Measurements from ENCODE around the gene SMYD3.

The SMYD3 gene

GRCh38 chr1:245875581-245876261, 631.4 kb downstream of the SMYD3 start:
- no peaks in the 10 kb centered on the region for H3K36me3 ChIP-seq (ENCODE audit: control insufficient read depth in 1 of 2, insufficient read depth in 2 of 2, low read depth in 1 of 2, low read length in 2 of 2)
- H3K4me3 ChIP-seq (ENCODE audit: insufficient read depth in 1 of 2, low read depth in 1 of 2, low read length in 2 of 2) = no peak overlapping the region
- peaks cover 9% of the 10 kb centered on the region for H3K4me1 ChIP-seq (ENCODE audit: control insufficient read depth, insufficient read depth, low read depth, low read length)
- H2BK12ac ChIP-seq (ENCODE audit: low read length in 2 of 2) = peak overlapping the region; percentile 67 to 80
- H2BK5ac ChIP-seq (ENCODE audit: low read depth, low read length, poor library complexity, severe bottlenecking) = no peak overlapping the region
- H3K27ac ChIP-seq (ENCODE audit: low read length, poor library complexity, severe bottlenecking) = no peak overlapping the region
- peak overlapping the region; percentile 7 for H4K8ac ChIP-seq (ENCODE audit: low read length)
- no CpG with 5 or more reads among the region's 4 CpGs for WGBS
- H2BK15ac ChIP-seq (ENCODE audit: low read depth, poor library complexity, severe bottlenecking) = no peak overlapping the region
- H3K9me3 ChIP-seq (ENCODE audit: control insufficient read depth, low read length) = no peaks in the 10 kb centered on the region
- H3K4ac ChIP-seq (ENCODE audit: low read depth in 1 of 2, low read length in 2 of 2) = peak overlapping the region; percentile 69 to 84
- no peak overlapping the region for H4K91ac ChIP-seq (ENCODE audit: low read length)
- no peak overlapping the region for H3K23ac ChIP-seq (ENCODE audit: low read length in 2 of 2)
- peak overlapping the region; percentile 0 for H3K9ac ChIP-seq (ENCODE audit: low read length)
- DNase-seq = peak; percentile 20
- H2BK120ac ChIP-seq (ENCODE audit: low read depth, low read length) = peak overlapping the region; percentile 29
- H2AK5ac ChIP-seq (ENCODE audit: low read length, severe bottlenecking) = no peak overlapping the region
- no peaks in the 10 kb centered on the region for H3K79me1 ChIP-seq (replicated peaks; ENCODE audit: low read length, poor library complexity, severe bottlenecking)
- H3K18ac ChIP-seq (ENCODE audit: low read depth in 1 of 2, low read length in 2 of 2) = peak overlapping the region; percentile 22 to 72
- no peak overlapping the region for H2AFZ ChIP-seq (ENCODE audit: low read depth, low read length)
- H3K27me3 ChIP-seq (ENCODE audit: control insufficient read depth in 1 of 2, insufficient read depth in 1 of 2, low read length in 2 of 2) = no peaks in the 10 kb centered on the region
- no peak overlapping the region for H3K4me2 ChIP-seq (ENCODE audit: low read length, poor library complexity, severe bottlenecking)
- no peak overlapping the region for H3K14ac ChIP-seq (ENCODE audit: low read length in 2 of 2)

DNA sequence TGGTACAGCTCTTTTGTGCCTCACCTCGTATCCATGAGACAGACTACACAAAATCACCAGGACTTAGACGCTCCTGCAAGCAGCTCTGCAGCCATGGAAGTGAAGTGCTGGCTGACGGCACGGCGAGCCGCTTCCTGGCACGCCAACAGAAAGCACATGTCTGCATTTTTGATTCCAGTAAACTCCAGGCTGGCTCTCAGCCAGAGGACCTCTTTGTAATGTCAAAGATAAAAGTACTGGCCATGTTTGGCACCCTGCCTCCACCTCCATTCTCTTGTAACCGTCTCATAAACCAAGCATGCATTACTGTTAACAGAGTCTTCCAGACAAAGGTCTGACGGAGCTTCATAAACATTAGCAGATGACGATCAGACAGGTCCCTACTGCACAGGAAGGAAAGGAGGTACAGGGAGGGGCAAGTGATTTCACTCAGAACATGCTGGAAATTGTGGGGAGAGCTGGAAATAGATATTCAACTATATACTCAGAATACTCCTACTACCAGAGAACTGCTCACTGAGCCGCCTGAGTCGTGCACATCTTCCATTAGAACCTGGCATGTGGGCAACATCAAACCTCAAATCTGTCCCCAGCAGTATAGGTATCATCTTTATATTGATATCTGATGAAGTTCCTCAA, 632.0 kb downstream of the SMYD3 start:
- Histone ChIP-seq H3K27ac (ENCODE audit: low read length, poor library complexity, severe bottlenecking) (peak overlapping the region; percentile 46), H3K36me3 (ENCODE audit: control insufficient read depth in 1 of 2, insufficient read depth in 2 of 2, low read depth in 1 of 2, low read length in 2 of 2) (no peaks in the 10 kb centered on the region), H2BK12ac (ENCODE audit: low read length in 2 of 2) (peak overlapping the region in 1 of 2 experiments; percentile 26), H4K8ac (ENCODE audit: low read length) (no peak overlapping the region), H3K4me1 (ENCODE audit: control insufficient read depth, insufficient read depth, low read depth, low read length) (peaks cover 8% of the 10 kb centered on the region), H2BK5ac (ENCODE audit: low read depth, low read length, poor library complexity, severe bottlenecking) (no peak overlapping the region), H2AK5ac (ENCODE audit: low read length, severe bottlenecking) (no peak overlapping the region), H3K18ac (ENCODE audit: low read depth in 1 of 2, low read length in 2 of 2) (peak overlapping the region; percentile 50 to 57), H3K9me3 (ENCODE audit: control insufficient read depth, low read length) (no peaks in the 10 kb centered on the region), H2BK15ac (ENCODE audit: low read depth, poor library complexity, severe bottlenecking) (no peak overlapping the region), H3K23ac (ENCODE audit: low read length in 2 of 2) (no peak overlapping the region), H3K27me3 (ENCODE audit: control insufficient read depth in 1 of 2, insufficient read depth in 1 of 2, low read length in 2 of 2) (no peaks in the 10 kb centered on the region), H3K9ac (ENCODE audit: low read length) (peak overlapping the region; percentile 14), H2BK120ac (ENCODE audit: low read depth, low read length) (peak overlapping the region; percentile 83), H4K91ac (ENCODE audit: low read length) (peak overlapping the region; percentile 71), H3K4me2 (ENCODE audit: low read length, poor library complexity, severe bottlenecking) (no peak overlapping the region), H3K4ac (ENCODE audit: low read depth in 1 of 2, low read length in 2 of 2) (peak overlapping the region in 1 of 2 experiments; percentile 49), H3K14ac (ENCODE audit: low read length in 2 of 2) (no peak overlapping the region), H2AFZ (ENCODE audit: low read depth, low read length) (no peak overlapping the region), H3K79me1 (replicated peaks; ENCODE audit: low read length, poor library complexity, severe bottlenecking) (no peaks in the 10 kb centered on the region), H3K4me3 (ENCODE audit: insufficient read depth in 1 of 2, low read depth in 1 of 2, low read length in 2 of 2) (no peak overlapping the region)
- peak; percentile 95 for DNase-seq
- WGBS = 41% methylated on average over 9 of the region's 12 CpGs

DNA sequence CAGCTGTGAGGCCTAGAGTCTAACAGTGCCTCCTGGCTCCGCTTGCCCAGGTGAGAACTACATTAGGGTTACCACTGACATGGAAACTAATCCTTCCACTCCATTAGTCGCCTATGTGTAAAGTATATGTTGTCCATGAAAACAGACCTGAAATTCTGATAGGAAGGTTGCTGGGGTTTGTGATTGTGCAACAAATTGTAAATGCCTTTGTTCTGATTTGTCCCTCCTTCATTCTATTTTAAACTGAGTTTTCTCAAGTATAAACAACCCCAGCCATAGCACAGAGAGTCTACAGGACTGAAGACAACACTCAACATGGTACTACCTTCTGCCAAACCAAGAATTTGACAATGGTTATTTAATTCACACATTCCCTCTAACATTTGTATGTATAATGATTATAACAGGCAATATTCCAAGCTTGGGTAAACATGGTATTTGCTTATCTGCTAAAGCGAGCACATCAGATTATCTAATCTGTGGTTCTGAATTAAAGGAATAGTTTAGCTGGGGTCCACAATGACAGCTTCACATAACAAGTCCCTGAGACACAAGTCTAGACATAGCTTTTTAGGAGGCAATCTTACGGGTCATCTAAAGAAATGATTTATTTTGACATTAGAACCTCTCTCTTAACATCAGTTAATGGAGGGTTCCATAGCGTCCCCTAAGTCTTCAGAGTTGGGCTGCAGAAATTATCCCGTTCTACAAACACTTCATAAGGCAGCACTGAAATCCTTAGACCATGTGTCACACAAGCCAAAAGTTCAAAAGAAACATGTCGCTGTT, 633.0 kb downstream of the SMYD3 start:
- 91% methylated on average over 5 of the region's 7 CpGs for WGBS
- H3K27me3 ChIP-seq (ENCODE audit: control insufficient read depth in 1 of 2, insufficient read depth in 1 of 2, low read length in 2 of 2) = no peaks in the 10 kb centered on the region

DNA sequence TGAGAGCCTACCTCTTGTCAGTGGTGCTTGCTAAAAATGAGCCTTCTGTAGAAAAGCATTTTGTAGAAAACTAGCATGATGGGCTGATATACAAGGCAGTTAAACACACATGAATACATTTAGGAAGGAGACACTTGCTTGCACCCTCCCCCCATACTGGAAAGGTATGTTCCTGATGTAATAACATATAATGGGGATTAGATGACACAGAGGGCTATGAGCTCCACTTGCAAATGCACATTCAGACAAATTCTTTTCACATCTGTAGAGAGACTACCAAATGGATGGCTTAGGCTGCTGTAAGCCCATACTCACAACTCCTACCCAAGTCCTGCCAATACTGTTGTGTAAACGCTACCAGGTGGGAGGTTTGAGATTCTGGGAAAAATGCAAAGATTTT, 634.0 kb downstream of the SMYD3 start:
- Histone ChIP-seq H3K4me2 (ENCODE audit: low read length, poor library complexity, severe bottlenecking) (no peak overlapping the region), H2BK5ac (ENCODE audit: low read depth, low read length, poor library complexity, severe bottlenecking) (no peak overlapping the region), H2BK12ac (ENCODE audit: low read length in 2 of 2) (no peak overlapping the region), H3K79me1 (replicated peaks; ENCODE audit: low read length, poor library complexity, severe bottlenecking) (no peaks in the 10 kb centered on the region), H3K4ac (ENCODE audit: low read depth in 1 of 2, low read length in 2 of 2) (no peak overlapping the region), H3K4me3 (ENCODE audit: insufficient read depth in 1 of 2, low read depth in 1 of 2, low read length in 2 of 2) (no peak overlapping the region), H3K27me3 (ENCODE audit: control insufficient read depth in 1 of 2, insufficient read depth in 1 of 2, low read length in 2 of 2) (no peaks in the 10 kb centered on the region), H3K18ac (ENCODE audit: low read depth in 1 of 2, low read length in 2 of 2) (no peak overlapping the region), H3K9me3 (ENCODE audit: control insufficient read depth, low read length) (no peaks in the 10 kb centered on the region), H3K23ac (ENCODE audit: low read length in 2 of 2) (no peak overlapping the region), H3K27ac (ENCODE audit: low read length, poor library complexity, severe bottlenecking) (no peak overlapping the region), H2AFZ (ENCODE audit: low read depth, low read length) (no peak overlapping the region), H3K9ac (ENCODE audit: low read length) (no peak overlapping the region), H4K8ac (ENCODE audit: low read length) (no peak overlapping the region), H2BK120ac (ENCODE audit: low read depth, low read length) (no peak overlapping the region), H2AK5ac (ENCODE audit: low read length, severe bottlenecking) (no peak overlapping the region), H3K14ac (ENCODE audit: low read length in 2 of 2) (no peak overlapping the region), H4K91ac (ENCODE audit: low read length) (no peak overlapping the region), H3K36me3 (ENCODE audit: control insufficient read depth in 1 of 2, insufficient read depth in 2 of 2, low read depth in 1 of 2, low read length in 2 of 2) (no peaks in the 10 kb centered on the region), H3K4me1 (ENCODE audit: control insufficient read depth, insufficient read depth, low read depth, low read length) (peaks cover 8% of the 10 kb centered on the region), H2BK15ac (ENCODE audit: low read depth, poor library complexity, severe bottlenecking) (no peak overlapping the region)
- DNase-seq = no peak
- no CpG with 5 or more reads among the region's 1 CpG for WGBS

More for the DNA sequence above, 633.0 kb downstream of the SMYD3 start:
- H2AFZ ChIP-seq (ENCODE audit: low read depth, low read length) = no peak overlapping the region
- H4K8ac ChIP-seq (ENCODE audit: low read length) = no peak overlapping the region
- H3K4me3 ChIP-seq (ENCODE audit: insufficient read depth in 1 of 2, low read depth in 1 of 2, low read length in 2 of 2) = no peak overlapping the region
- H3K9me3 ChIP-seq (ENCODE audit: control insufficient read depth, low read length) = no peaks in the 10 kb centered on the region
- H3K79me1 ChIP-seq (replicated peaks; ENCODE audit: low read length, poor library complexity, severe bottlenecking) = no peaks in the 10 kb centered on the region
- H3K4me1 ChIP-seq (ENCODE audit: control insufficient read depth, insufficient read depth, low read depth, low read length) = peaks cover 8% of the 10 kb centered on the region
- no peaks in the 10 kb centered on the region for H3K36me3 ChIP-seq (ENCODE audit: control insufficient read depth in 1 of 2, insufficient read depth in 2 of 2, low read depth in 1 of 2, low read length in 2 of 2)
- no peak overlapping the region for H3K14ac ChIP-seq (ENCODE audit: low read length in 2 of 2)
- peak overlapping the region; percentile 20 to 85 for H2BK12ac ChIP-seq (ENCODE audit: low read length in 2 of 2)
- no peak overlapping the region for H2BK5ac ChIP-seq (ENCODE audit: low read depth, low read length, poor library complexity, severe bottlenecking)
- H3K4me2 ChIP-seq (ENCODE audit: low read length, poor library complexity, severe bottlenecking) = no peak overlapping the region
- no peak overlapping the region for H3K9ac ChIP-seq (ENCODE audit: low read length)
- DNase-seq = peak; percentile 54
- peak overlapping the region; percentile 36 for H4K91ac ChIP-seq (ENCODE audit: low read length)
- H3K4ac ChIP-seq (ENCODE audit: low read depth in 1 of 2, low read length in 2 of 2) = peak overlapping the region in 1 of 2 experiments; percentile 6
- no peak overlapping the region for H3K27ac ChIP-seq (ENCODE audit: low read length, poor library complexity, severe bottlenecking)
- no peak overlapping the region for H2BK15ac ChIP-seq (ENCODE audit: low read depth, poor library complexity, severe bottlenecking)
- no peak overlapping the region for H3K23ac ChIP-seq (ENCODE audit: low read length in 2 of 2)
- H2BK120ac ChIP-seq (ENCODE audit: low read depth, low read length) = peak overlapping the region; percentile 75
- H2AK5ac ChIP-seq (ENCODE audit: low read length, severe bottlenecking) = no peak overlapping the region
- peak overlapping the region; percentile 61 to 68 for H3K18ac ChIP-seq (ENCODE audit: low read depth in 1 of 2, low read length in 2 of 2)
